Measurements from ENCODE around the gene ARHGEF28.

Gene ARHGEF28

GRCh38 chr5:73606206-73606753, 19.7 kb upstream of the ARHGEF28 start:
- H3K4me3 ChIP-seq (ENCODE audit: low read length): no peak overlapping the region
- peaks cover 24% of the 10 kb centered on the region for H3K4me1 ChIP-seq (ENCODE audit: control insufficient read depth, insufficient read depth, low read length)
- no peaks in the 10 kb centered on the region for H3K36me3 ChIP-seq (ENCODE audit: control insufficient read depth, insufficient read depth, low read length)
- no peaks in the 10 kb centered on the region for H3K9me3 ChIP-seq (ENCODE audit: control insufficient read depth, low read length)
- no peak overlapping the region for H3K9ac ChIP-seq (ENCODE audit: low read length)
- H3K27me3 ChIP-seq (ENCODE audit: control insufficient read depth, insufficient read depth, low read length): no peaks in the 10 kb centered on the region

- Histone ChIP-seq H3K4me3 (ENCODE audit: low read length) (no peak overlapping the region), H3K9ac (ENCODE audit: low read length) (no peak overlapping the region), H3K27me3 (ENCODE audit: control insufficient read depth, insufficient read depth, low read length) (no peaks in the 10 kb centered on the region), H3K4me1 (ENCODE audit: control insufficient read depth, insufficient read depth, low read length) (peaks cover 31% of the 10 kb centered on the region), H3K9me3 (ENCODE audit: control insufficient read depth, low read length) (no peaks in the 10 kb centered on the region), H3K36me3 (ENCODE audit: control insufficient read depth, insufficient read depth, low read length) (no peaks in the 10 kb centered on the region)
Measured at GRCh38 chr5:73607228-73607627, 18.8 kb upstream of the ARHGEF28 start.

- Histone ChIP-seq H3K9ac (ENCODE audit: low read length) (no peak overlapping the region), H3K36me3 (ENCODE audit: control insufficient read depth, insufficient read depth, low read length) (no peaks in the 10 kb centered on the region), H3K4me3 (ENCODE audit: low read length) (no peak overlapping the region), H3K27me3 (ENCODE audit: control insufficient read depth, insufficient read depth, low read length) (no peaks in the 10 kb centered on the region), H3K9me3 (ENCODE audit: control insufficient read depth, low read length) (no peaks in the 10 kb centered on the region), H3K4me1 (ENCODE audit: control insufficient read depth, insufficient read depth, low read length) (peaks cover 38% of the 10 kb centered on the region)
Measured at GRCh38 chr5:73612799-73613198, 13.2 kb upstream of the ARHGEF28 start.

- Histone ChIP-seq H3K27me3 (ENCODE audit: control insufficient read depth, insufficient read depth, low read length) (no peaks in the 10 kb centered on the region), H3K4me3 (ENCODE audit: low read length) (no peak overlapping the region), H3K9ac (ENCODE audit: low read length) (no peak overlapping the region), H3K4me1 (ENCODE audit: control insufficient read depth, insufficient read depth, low read length) (peaks cover 50% of the 10 kb centered on the region), H3K9me3 (ENCODE audit: control insufficient read depth, low read length) (no peaks in the 10 kb centered on the region), H3K36me3 (ENCODE audit: control insufficient read depth, insufficient read depth, low read length) (no peaks in the 10 kb centered on the region)
Measured at GRCh38 chr5:73615085-73615484, 10.9 kb upstream of the ARHGEF28 start.

- no peak overlapping the region for H3K4me3 ChIP-seq (ENCODE audit: low read length)
Measured at GRCh38 chr5:73615947-73616346, 10.0 kb upstream of the ARHGEF28 start.

GRCh38 chr5:73617510-73618279, 8.3 kb upstream of the ARHGEF28 start:
- no peaks in the 10 kb centered on the region for H3K36me3 ChIP-seq (ENCODE audit: control insufficient read depth, insufficient read depth, low read length)
- H3K27me3 ChIP-seq (ENCODE audit: control insufficient read depth, insufficient read depth, low read length): no peaks in the 10 kb centered on the region
- no peak overlapping the region for H3K9ac ChIP-seq (ENCODE audit: low read length)
- H3K4me3 ChIP-seq (ENCODE audit: low read length): no peak overlapping the region
- H3K9me3 ChIP-seq (ENCODE audit: control insufficient read depth, low read length): no peaks in the 10 kb centered on the region
- H3K4me1 ChIP-seq (ENCODE audit: control insufficient read depth, insufficient read depth, low read length): peaks cover 54% of the 10 kb centered on the region

More at GRCh38 chr5:73615947-73616346, 10.0 kb upstream of the ARHGEF28 start:
- Histone ChIP-seq H3K9me3 (ENCODE audit: control insufficient read depth, low read length) (no peaks in the 10 kb centered on the region), H3K4me1 (ENCODE audit: control insufficient read depth, insufficient read depth, low read length) (peaks cover 59% of the 10 kb centered on the region), H3K27me3 (ENCODE audit: control insufficient read depth, insufficient read depth, low read length) (no peaks in the 10 kb centered on the region), H3K9ac (ENCODE audit: low read length) (no peak overlapping the region), H3K36me3 (ENCODE audit: control insufficient read depth, insufficient read depth, low read length) (no peaks in the 10 kb centered on the region)

- no peaks in the 10 kb centered on the region for H3K9me3 ChIP-seq (ENCODE audit: control insufficient read depth, low read length)
Measured at GRCh38 chr5:73619606-73620333, 6.2 kb upstream of the ARHGEF28 start.

GRCh38 chr5:73620334-73620687, 5.7 kb upstream of the ARHGEF28 start:
- Histone ChIP-seq H3K4me3 (ENCODE audit: low read length) (no peak overlapping the region), H3K27me3 (ENCODE audit: control insufficient read depth, insufficient read depth, low read length) (no peaks in the 10 kb centered on the region), H3K4me1 (ENCODE audit: control insufficient read depth, insufficient read depth, low read length) (peaks cover 48% of the 10 kb centered on the region), H3K9ac (ENCODE audit: low read length) (no peak overlapping the region), H3K36me3 (ENCODE audit: control insufficient read depth, insufficient read depth, low read length) (no peaks in the 10 kb centered on the region), H3K9me3 (ENCODE audit: control insufficient read depth, low read length) (no peaks in the 10 kb centered on the region)

More at GRCh38 chr5:73619606-73620333, 6.2 kb upstream of the ARHGEF28 start:
- Histone ChIP-seq H3K36me3 (ENCODE audit: control insufficient read depth, insufficient read depth, low read length) (no peaks in the 10 kb centered on the region), H3K4me3 (ENCODE audit: low read length) (no peak overlapping the region), H3K4me1 (ENCODE audit: control insufficient read depth, insufficient read depth, low read length) (peaks cover 48% of the 10 kb centered on the region), H3K27me3 (ENCODE audit: control insufficient read depth, insufficient read depth, low read length) (no peaks in the 10 kb centered on the region), H3K9ac (ENCODE audit: low read length) (no peak overlapping the region)

- Histone ChIP-seq H3K9ac (ENCODE audit: low read length) (no peak overlapping the region), H3K4me1 (ENCODE audit: control insufficient read depth, insufficient read depth, low read length) (peaks cover 38% of the 10 kb centered on the region), H3K4me3 (ENCODE audit: low read length) (no peak overlapping the region), H3K27me3 (ENCODE audit: control insufficient read depth, insufficient read depth, low read length) (no peaks in the 10 kb centered on the region), H3K9me3 (ENCODE audit: control insufficient read depth, low read length) (no peaks in the 10 kb centered on the region), H3K36me3 (ENCODE audit: control insufficient read depth, insufficient read depth, low read length) (no peaks in the 10 kb centered on the region)
Measured at GRCh38 chr5:73623060-73623459, 2.9 kb upstream of the ARHGEF28 start.

GRCh38 chr5:73623901-73624404, 2.0 kb upstream of the ARHGEF28 start:
- H3K9me3 ChIP-seq (ENCODE audit: control insufficient read depth, low read length): no peaks in the 10 kb centered on the region
- H3K4me1 ChIP-seq (ENCODE audit: control insufficient read depth, insufficient read depth, low read length): peaks cover 39% of the 10 kb centered on the region
- peak overlapping the region; percentile 33 for H3K9ac ChIP-seq (ENCODE audit: low read length)
- H3K27me3 ChIP-seq (ENCODE audit: control insufficient read depth, insufficient read depth, low read length): no peaks in the 10 kb centered on the region
- H3K36me3 ChIP-seq (ENCODE audit: control insufficient read depth, insufficient read depth, low read length): no peaks in the 10 kb centered on the region
- H3K4me3 ChIP-seq (ENCODE audit: low read length): no peak overlapping the region

- Histone ChIP-seq H3K9ac (ENCODE audit: low read length) (no peak overlapping the region), H3K36me3 (ENCODE audit: control insufficient read depth, insufficient read depth, low read length) (no peaks in the 10 kb centered on the region), H3K4me1 (ENCODE audit: control insufficient read depth, insufficient read depth, low read length) (peaks cover 34% of the 10 kb centered on the region), H3K9me3 (ENCODE audit: control insufficient read depth, low read length) (no peaks in the 10 kb centered on the region), H3K27me3 (ENCODE audit: control insufficient read depth, insufficient read depth, low read length) (no peaks in the 10 kb centered on the region), H3K4me3 (ENCODE audit: low read length) (no peak overlapping the region)
Measured at GRCh38 chr5:73624888-73625287, 1.1 kb upstream of the ARHGEF28 start.

- H3K27me3 ChIP-seq (ENCODE audit: control insufficient read depth, insufficient read depth, low read length): no peaks in the 10 kb centered on the region
- H3K9me3 ChIP-seq (ENCODE audit: control insufficient read depth, low read length): no peaks in the 10 kb centered on the region
- H3K36me3 ChIP-seq (ENCODE audit: control insufficient read depth, insufficient read depth, low read length): no peaks in the 10 kb centered on the region
- H3K4me3 ChIP-seq (ENCODE audit: low read length): peak overlapping the region; percentile 34
- peaks cover 29% of the 10 kb centered on the region for H3K4me1 ChIP-seq (ENCODE audit: control insufficient read depth, insufficient read depth, low read length)
- H3K9ac ChIP-seq (ENCODE audit: low read length): peak overlapping the region; percentile 61
Measured at GRCh38 chr5:73625372-73625943, 538 bp upstream of the ARHGEF28 start.
